HG02798 (cell line): ENCODE data around the gene BPIFA1.

Experiments
- ATAC-seq: cut with Tn5 transposase; IDR thresholded peaks from one replicate; pipeline ENCODE4 v1.9.1; 2021; ENCODE audit warnings: mild to moderate bottlenecking; ENCODE audit not compliant: unreplicated experiment, poor library complexity

Gene BPIFA1

DNA sequence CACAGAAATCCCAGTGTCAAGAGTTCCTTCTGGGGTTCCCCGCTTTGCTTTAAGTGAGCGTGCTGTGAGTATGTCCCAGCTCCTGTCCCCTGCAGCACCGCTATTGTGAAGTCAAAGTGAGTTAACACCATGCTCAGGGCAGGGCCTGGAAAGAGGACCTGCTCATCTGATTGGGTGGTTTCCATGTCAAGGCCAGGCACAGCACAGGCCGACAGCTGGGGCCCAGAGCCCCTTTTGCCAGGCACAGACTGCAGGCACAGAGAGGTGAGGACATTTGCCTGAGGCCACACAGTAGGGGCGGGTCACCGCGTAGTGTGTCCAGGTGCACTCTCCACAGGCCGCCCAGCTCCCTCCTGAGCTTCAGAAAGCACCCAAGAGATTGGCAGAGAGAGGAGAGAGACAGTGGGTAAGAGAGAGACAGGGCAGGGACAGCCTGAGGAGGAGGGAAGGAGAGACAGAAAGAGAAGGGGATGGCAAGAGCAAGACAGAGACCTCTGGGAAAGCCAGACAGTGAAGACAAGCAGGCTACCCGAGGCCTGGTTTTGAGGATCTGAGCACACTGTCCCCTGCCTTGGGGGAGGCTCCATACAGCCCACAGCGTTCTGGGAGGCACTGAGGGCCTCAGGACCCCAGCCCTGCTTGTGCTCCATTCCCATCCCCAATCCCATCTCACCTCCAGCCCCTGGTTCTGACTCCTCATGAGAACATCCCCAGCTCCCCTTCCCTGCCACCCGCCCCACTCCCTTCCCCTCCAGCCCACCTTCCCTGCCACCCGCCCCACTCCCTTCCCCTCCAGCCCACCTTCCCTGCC, 40.7 kb downstream of the BPIFA1 start:
- ATAC-seq, result no peak

DNA sequence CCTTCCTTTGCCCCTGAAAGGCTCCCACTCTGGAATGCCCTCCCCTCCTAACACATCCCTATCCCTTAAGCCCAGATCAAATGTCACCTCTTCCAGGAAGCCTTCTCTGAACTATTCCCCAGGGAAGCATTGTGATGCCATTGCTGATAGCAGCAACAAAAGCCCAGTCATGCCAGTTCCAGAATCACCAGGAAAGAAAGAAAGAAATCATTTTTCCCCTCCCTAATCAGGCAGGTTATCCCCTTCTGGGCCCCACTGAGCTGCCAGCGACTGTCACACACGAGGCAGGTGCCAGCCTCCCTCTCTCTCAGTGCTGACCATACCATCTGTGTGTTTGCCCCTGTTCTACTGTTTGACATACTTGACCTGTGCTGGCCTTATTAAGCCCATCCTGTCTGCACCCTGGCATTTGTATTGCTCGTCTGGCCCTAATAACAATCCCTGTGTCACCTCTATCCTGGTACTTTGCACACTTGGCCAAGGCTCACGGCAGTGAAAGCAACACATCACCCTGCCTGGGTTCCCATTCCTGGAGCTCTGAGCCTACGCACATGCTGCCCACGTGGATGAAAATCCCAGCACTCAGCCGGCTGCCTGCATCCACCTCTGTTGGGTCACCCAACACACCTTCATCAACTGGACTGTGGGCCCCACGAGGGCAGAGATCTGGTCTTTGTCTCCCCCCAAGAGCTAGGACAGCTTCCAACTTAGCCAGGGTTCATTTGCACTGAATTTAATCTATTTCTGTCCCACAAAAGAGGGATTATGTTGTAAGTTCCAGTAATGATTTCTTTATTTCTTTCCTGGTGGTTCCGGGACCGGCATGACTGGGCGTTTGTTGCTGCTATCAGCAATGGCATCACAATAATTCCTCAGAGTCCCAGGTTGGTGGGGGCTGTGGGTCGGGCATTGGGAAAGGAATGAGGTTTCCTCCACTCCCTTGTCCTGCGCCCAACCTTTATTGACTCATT, 42.0 kb downstream of the BPIFA1 start:
- no peak for ATAC-seq

DNA sequence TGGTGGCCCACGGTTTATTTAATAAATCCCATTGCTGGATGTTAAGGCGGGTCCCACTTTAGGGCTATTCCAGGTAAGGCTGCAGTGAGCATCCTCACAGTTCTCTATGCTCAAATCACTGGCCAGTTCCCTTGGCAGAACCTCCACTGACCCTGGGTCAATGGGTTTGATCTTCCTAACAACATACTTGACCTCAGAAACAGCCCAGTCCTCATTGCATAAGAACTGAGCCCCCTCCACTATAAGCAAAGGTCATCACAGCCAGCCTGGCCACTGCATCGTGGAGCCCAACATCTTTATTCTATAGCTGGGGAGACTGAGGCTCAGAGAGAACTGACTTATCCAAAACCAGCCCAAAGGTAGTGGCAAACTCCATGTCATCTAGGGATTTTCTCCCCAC, 42.9 kb downstream of the BPIFA1 start:
- no peak for ATAC-seq

DNA sequence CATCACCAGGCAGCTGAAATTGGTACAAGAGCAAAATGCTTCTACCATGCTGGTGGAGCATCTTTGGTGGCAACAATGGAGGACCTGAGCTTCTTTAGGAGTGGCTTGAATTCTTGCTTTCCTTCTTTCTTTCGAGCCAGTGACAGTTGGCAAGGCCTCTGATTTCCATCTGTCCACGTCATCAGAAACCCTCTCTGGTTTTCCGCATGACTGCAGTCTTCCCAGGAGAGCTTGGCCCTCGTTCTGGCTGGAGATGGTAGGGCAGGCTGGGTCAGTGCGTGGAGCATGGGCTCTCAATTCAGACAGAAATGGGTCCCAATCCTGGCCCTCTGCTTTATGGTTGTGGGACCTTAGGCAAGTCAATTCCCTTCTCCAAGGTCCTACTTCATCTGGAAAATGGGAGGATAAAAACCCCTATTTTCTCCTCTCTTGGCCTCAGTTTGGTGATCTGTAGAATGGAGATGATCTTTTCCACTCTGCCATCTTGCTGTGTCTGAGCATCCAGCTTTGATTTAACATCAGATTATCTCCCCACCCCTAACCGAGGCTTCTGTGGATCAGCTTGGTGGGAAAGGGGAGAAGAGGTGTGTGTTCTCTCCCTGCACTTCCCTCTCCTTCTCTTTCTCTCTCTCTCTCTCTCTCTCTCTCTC, 43.6 kb downstream of the BPIFA1 start:
- no peak for ATAC-seq

DNA sequence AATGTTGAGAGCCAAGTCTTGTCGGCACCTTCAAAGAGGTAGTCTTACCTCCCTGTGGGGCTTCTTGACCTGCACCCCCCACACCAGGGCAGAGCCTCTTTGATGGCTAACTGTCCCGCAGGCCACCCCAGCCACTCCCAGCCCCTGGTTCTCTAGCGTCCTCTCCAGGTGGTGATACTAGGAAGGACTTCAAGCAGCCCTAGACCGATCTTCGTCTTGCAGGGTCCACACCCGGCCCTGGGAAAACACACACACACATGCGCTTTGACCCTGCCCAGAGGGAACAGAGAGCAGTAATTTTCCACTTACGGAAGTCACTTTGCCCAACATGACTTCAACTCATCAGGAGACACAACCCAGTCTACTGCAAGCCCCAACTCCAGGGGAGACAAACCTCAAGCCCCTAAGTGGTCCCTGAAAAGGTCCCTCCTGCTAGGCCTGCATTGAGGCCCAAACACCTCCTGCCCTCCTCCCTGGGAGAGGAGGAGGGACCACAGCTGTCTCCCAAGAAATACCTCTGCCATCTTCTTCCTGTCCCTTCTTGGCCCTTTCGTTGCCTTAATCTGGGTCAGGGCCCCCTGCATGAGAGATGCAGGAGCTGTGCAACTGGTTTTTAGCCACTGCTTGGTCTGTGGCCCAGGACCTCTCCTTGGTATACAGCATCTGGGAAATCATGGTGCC, 44.3 kb downstream of the BPIFA1 start:
- no peak for ATAC-seq

DNA sequence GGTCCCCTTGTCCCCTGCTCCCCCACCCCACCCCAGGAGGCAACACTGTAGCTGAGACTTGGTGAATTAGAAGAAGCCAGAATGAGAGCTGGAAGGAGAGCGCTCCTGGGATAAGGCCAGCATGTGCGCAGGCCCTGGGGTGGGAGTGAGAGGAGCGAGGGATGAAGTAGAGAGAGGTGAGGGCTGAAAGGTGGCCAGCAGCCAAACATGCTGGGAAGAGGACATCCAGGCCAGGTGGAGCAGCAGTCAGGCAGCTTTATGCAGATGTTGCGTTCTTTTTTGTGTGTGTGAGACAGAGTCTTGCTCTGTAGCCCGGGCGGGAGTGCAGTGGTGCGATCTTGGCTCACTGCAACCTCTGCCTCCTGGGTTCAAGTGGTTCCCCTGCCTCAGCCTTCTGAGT, 45.0 kb downstream of the BPIFA1 start:
- no peak for ATAC-seq

DNA sequence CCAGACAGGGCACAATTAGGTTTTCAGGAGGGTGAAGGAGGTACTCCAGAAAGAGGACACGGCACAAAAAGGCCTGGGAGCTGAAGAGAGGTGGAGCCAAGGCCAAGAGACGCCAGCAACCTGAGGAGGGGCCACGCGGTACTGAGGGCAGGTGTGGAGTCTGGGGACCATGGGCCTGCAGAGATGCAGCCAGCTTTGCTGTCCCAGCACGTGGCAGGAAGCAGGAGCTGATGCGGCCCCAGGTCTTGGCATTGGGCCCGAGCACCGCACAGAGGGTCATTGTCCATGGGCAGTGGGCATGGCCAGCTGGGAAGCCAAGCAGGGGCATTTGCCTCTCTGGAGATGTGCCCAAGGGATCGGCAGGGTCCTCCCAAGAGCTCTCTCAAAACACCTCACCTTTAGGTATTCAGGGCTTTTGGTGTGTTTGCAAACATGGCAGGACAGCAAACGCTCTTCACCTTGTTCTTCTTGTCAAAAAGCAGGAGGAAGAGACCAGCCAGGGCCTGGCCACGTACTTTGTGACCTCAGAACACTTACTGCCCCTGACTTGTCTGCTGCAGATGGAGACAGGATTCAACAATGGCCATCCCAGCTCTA, 45.9 kb downstream of the BPIFA1 start:
- ATAC-seq, result no peak

DNA sequence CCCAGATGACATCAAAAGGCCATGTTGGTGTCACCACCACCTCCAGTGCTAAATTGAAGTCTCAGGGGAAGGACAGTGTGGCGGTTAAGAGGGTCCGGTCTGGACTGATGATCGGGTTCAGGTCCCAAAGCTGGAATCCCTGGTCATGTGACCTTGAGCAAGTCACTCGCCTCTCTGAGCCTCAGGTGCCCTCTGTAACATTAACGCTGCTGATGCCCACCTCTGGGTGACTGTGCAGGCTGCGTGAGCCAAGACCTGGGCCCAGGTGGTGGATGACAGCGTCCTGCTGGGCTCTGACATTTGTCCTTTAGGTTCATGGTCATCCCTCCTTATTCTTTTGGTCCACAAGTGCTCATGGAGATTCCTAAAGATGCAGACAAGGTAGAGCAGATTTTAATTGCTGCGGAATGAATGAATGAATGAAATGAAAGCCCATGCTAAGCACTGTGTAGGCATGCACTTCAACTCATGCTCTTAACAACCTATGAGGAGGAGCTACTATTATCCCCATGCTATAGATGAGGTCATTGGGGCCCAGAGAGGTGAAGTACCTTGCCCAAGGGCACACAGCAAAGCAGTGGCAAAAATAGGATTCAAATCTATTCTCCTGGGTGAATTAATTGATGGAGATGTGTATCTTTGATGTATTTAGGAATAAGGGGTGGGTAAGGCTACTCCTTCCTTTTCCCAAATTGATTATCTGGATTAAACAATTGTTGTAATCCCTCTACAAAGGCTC, 46.6 kb downstream of the BPIFA1 start:
- ATAC-seq, result no peak

DNA sequence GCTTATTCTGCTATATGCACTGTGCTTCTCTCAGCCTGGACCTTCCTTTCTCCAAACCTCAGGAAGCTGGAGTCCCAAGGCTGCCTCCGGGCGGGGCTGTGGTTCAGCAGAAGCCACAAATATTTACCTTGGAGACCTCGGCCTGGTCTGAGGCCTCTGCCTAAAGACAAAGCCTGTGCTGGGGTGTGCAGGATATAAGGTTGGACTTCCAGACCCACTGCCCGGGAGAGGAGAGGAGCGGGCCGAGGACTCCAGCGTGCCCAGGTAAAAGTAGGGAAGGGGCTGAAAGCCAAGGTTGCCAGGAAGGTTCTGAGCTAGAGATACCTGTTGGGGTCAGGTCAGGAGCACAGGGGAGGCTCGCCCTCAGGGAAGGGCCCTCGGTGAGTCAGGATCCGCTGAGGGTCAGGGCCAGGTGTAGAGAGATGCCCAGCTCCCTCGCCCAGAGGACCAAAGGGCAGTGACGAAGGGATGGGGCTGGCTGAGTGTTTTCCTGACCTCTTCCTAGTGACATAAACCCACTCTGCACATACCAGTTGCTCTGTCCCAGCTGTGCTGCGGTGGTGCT, 47.3 kb downstream of the BPIFA1 start, which contains the start of gene BPIFB1:
BPIFB1 (plus strand) TSS at position 224 of the 565 bp plus-strand sequence. CDS start 2,860 bp downstream, outside the sequence.
- ATAC-seq, result no peak

DNA sequence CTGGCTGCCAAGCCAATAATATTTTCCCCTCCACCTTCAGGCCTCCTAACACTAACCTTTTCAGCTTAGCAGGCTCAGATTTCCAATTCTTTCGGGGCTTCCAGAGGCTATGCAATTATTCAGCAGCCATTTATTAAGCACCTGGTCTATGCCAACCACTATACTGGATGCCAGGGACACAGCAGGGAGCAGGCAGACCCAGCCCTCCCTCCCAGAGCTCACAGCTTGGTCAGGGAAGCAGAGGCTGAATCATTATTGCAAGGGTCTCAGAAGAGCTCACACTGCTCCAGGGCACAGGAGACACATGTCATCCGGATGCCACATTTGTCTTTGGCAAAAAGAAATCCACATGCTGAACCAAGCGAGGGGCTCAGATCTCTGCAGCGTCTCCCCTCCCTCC, 48.5 kb downstream of the BPIFA1 start:
- ATAC-seq, result no peak

DNA sequence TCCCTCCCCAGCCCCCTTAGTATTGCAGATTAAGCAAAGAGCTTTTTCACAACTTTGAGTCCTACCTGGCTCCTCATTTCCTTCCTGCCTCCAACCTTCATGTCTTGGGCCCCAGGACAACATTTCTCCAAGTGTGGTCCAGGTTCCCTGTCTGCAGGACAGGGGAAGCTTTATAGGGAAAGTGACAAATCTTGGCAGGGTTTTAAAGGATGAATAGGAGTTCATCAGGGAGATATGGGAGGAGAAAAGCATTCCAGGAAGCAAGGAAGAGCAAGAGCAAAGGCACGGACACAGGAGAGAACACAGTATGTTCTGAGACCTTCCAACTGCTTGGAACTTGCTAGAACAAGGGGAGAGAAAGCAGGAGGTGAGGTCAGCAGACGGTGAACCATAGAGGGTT, 49.1 kb downstream of the BPIFA1 start:
- ATAC-seq, result no peak

DNA sequence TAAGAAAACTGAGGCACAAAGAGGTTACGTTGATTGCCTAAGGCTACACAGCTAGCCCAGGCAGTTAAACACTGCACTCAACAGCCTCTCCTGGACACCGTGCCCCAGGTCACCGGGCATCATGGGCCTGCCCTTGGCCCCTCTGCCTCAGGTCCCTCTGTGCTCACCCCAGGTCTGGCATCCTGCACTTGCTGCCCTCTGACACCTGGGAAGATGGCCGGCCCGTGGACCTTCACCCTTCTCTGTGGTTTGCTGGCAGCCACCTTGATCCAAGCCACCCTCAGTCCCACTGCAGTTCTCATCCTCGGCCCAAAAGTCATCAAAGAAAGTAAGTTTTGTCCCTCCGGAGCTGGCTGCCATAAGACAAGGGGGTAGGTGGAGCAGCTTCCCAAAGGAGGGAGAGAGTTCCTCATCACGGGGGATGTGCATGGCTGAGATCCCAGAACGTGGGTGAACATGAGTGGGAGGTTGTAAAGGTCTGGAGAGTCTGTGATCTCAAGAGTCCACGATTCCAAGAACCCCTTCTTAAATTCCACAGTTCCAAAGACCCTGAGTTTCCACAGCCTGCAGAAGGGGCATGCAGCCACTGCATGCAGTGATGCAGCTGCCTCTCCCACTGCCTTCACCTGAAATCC, 50.2 kb downstream of the BPIFA1 start:
- no peak for ATAC-seq

DNA sequence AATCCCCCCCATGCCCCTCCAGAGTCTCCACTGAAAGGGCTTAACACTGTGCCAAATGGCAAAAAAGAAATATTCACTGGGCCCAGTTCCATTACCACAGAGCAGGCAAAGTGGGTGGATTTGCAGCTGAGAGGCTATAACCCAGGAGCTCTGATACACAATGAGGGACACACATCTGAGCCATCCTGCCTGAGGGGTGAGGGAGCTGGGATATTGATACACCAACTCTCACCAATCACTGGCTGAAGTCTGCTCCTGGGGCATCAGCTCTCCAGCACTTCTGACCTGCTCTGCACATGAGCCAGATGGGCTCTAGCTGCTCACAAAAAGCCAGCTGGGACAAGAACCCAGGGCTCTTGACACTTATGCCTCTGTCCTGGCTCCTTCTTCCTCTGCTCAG, 52.1 kb downstream of the BPIFA1 start:
- ATAC-seq, result no peak

DNA sequence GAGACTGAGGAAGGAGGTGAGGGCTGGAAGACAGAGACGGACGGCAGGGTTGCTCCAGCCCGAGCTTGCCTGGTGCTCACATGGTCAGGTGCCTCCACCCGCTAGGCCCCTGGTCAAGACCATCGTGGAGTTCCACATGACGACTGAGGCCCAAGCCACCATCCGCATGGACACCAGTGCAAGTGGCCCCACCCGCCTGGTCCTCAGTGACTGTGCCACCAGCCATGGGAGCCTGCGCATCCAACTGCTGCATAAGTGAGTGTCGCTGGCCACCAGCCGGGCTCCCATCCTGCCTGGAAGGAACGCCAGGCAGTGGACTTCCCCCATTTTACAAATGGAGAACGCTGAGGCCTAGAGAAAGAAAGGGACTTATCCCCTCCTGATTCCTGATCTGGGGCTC, 55.1 kb downstream of the BPIFA1 start:
- ATAC-seq, result no peak

DNA sequence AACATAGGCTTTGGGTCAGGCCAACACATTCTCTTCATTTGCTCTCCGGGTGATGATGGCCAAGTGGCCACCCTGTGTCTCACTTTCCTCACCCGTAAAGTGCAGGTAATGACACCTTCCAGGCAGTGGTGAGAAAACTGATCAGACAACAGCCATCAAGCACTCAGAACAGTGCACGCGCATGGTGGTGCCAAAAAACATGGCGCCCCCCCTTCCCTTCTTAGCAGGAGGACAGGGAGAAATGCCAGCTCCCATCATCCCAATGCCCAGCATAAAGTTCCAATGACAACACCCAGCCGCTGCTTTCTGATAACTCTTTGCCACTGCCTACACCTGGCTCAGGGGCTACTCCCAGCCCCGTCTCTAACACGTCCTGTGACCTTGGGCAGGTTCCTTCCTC, 55.6 kb downstream of the BPIFA1 start:
- no peak for ATAC-seq

DNA sequence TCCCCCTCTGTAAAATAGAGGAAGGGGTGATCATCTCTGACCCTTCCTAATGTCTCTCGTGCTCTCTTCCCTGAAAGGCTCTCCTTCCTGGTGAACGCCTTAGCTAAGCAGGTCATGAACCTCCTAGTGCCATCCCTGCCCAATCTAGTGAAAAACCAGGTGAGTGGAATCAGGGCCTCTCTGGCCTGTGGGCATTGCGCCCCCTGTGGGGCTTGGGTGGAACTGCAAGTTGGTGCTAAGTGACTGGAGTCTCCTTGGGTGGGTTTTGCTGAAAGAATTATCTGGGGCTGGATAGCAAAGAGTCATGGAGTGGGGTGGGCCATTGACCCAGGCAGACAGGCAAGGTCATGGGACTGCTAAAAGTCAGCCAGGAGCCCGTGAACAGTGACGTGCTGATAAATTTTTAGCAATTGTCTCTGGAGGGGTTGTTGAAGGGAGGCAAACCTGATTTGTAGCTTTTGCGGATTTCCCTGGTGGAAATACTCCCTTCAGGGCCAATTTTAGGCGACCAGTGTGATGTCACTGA, 56.1 kb downstream of the BPIFA1 start:
- ATAC-seq, result no peak
